SK-N-SH treated with all-trans-retinoic acid at 6 μM for 48 hours (cell line): ENCODE results near the gene SCN1A.

Experiments
- ATAC-seq: fragments of 200-7000 bp; cut with Tn5 transposase; 3 replicates; pipeline ENCODE4 v1.9.1; 2020; ENCODE audit warnings: mild to moderate bottlenecking, moderate library complexity
- BACH2 ChIP-seq: fragments of 250-450 bp; sonication (Bioruptor Pico); IDR thresholded peaks from 2 replicates; pipeline ENCODE4 v1.9.0; 2021; ENCODE audit warnings: mild to moderate bottlenecking, borderline replicate concordance
- CSDC2 ChIP-seq: fragments of 250-450 bp; sonication (Bioruptor Pico); IDR thresholded peaks from 2 replicates; pipeline ENCODE4 v1.5.0; 2020; ENCODE audit warnings: mild to moderate bottlenecking, moderate library complexity
- ESRRG ChIP-seq: fragments of 250-450 bp; sonication (Bioruptor Pico); IDR thresholded peaks from 2 replicates; pipeline ENCODE4 v1.6.1; 2021; ENCODE audit warnings: mild to moderate bottlenecking
- GLIS3 ChIP-seq: fragments of 250-450 bp; sonication (Bioruptor Pico); IDR thresholded peaks from 2 replicates; pipeline ENCODE4 v1.5.0; 2020; ENCODE audit warnings: mild to moderate bottlenecking, moderate library complexity
- ISL1 ChIP-seq: fragments of 250-450 bp; sonication (Bioruptor Pico); IDR thresholded peaks from 2 replicates; pipeline ENCODE4 v2.1.2; 2022; ENCODE audit warnings: mild to moderate bottlenecking, moderate library complexity
- PPARA ChIP-seq: fragments of 250-450 bp; sonication (Bioruptor Pico); IDR thresholded peaks from 2 replicates; pipeline ENCODE4 v1.5.0; 2020; ENCODE audit warnings: mild to moderate bottlenecking, borderline replicate concordance
- RARB ChIP-seq: fragments of 250-450 bp; sonication (Bioruptor Pico); IDR thresholded peaks from 2 replicates; pipeline ENCODE4 v1.8.0; 2021; ENCODE audit warnings: mild to moderate bottlenecking, moderate library complexity
- SNAI2 ChIP-seq: fragments of 250-450 bp; sonication (Bioruptor Pico); IDR thresholded peaks from 2 replicates; pipeline ENCODE4 v1.5.0; 2020; ENCODE audit warnings: mild to moderate bottlenecking, moderate library complexity
- TCF4 ChIP-seq: fragments of 250-450 bp; sonication (Bioruptor Pico); IDR thresholded peaks from 2 replicates; pipeline ENCODE4 v1.8.0; 2021; ENCODE audit warnings: mild to moderate bottlenecking, moderate library complexity, borderline replicate concordance
- ZC3H10 ChIP-seq: fragments of 250-450 bp; sonication (Bioruptor Pico); IDR thresholded peaks from 2 replicates; pipeline ENCODE4 v1.5.1; 2021; ENCODE audit warnings: mild to moderate bottlenecking, moderate library complexity
- ZFP3 ChIP-seq: fragments of 250-450 bp; sonication (Bioruptor Pico); IDR thresholded peaks from 2 replicates; pipeline ENCODE4 v1.5.0; 2020; ENCODE audit warnings: mild to moderate bottlenecking, moderate library complexity
- ZFP30 ChIP-seq: fragments of 450-650 bp; formaldehyde crosslinking; IDR thresholded peaks from 2 replicates; pipeline ENCODE4 v1.5.0; 2022; ENCODE audit warnings: mild to moderate bottlenecking, moderate library complexity
- ZNF565 ChIP-seq: fragments of 450-650 bp; formaldehyde crosslinking; conservative IDR thresholded peaks from 2 replicates; pipeline ENCODE4 v1.5.0; 2020; ENCODE audit warnings: low read depth, mild to moderate bottlenecking, moderate library complexity
- ZNF70 ChIP-seq: fragments of 450-650 bp; formaldehyde crosslinking; IDR thresholded peaks from 2 replicates; pipeline ENCODE4 v1.5.0; 2020; ENCODE audit warnings: mild to moderate bottlenecking, moderate library complexity
- ZNF8 ChIP-seq: fragments of 450-650 bp; formaldehyde crosslinking; IDR thresholded peaks from 2 replicates; pipeline ENCODE4 v1.5.0; 2020; ENCODE audit warnings: mild to moderate bottlenecking, moderate library complexity
- TF ChIP-seq, protein P1 (sequence below): fragments of 250-450 bp; sonication (Bioruptor Pico); IDR thresholded peaks from 2 replicates; pipeline ENCODE4 v1.8.0; 2020; ENCODE audit warnings: mild to moderate bottlenecking, moderate library complexity, borderline replicate concordance
- TF ChIP-seq, protein P2 (sequence below): fragments of 250-450 bp; sonication (Bioruptor Pico); IDR thresholded peaks from 2 replicates; pipeline ENCODE4 v1.5.1; 2020; ENCODE audit warnings: low read depth, mild to moderate bottlenecking, moderate library complexity
- TF ChIP-seq, protein P3 (sequence below): fragments of 250-450 bp; sonication (Bioruptor Pico); IDR thresholded peaks from 2 replicates; pipeline ENCODE4 v1.8.0; 2021; ENCODE audit warnings: low read depth, mild to moderate bottlenecking, moderate library complexity, borderline replicate concordance
- TF ChIP-seq, protein P4 (sequence below): fragments of 250-450 bp; sonication (Bioruptor Pico); IDR thresholded peaks from 2 replicates; pipeline ENCODE4 v1.5.0; 2020; ENCODE audit warnings: mild to moderate bottlenecking, moderate library complexity

The SCN1A gene

DNA sequence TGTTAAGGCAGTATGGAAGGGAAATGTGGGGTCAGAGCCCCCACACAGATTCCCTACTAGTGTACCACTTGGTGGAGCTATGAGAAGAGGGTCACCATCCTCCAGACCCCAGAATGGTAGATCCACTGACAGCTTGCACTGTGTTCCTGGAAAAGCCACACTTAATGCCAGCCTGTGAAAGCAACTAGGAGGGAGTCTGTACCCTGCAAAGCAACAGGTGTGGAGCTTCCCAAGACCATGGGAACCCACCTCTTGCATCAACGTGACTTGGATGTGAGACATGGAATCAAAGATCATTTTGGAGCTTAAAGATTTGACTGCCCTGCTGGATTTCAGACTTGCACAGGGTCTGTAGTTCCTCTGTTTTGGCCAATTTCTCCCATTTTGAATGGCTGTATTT lies 10.8 kb upstream of the SCN1A start:
- no peak for ATAC-seq
- TF ChIP-seq GLIS3 (CRISPR knock-in tag) (no peak), SNAI2 (CRISPR knock-in tag) (no peak)
- TF ChIP-seq, all 23 proteins: peak for 0

DNA sequence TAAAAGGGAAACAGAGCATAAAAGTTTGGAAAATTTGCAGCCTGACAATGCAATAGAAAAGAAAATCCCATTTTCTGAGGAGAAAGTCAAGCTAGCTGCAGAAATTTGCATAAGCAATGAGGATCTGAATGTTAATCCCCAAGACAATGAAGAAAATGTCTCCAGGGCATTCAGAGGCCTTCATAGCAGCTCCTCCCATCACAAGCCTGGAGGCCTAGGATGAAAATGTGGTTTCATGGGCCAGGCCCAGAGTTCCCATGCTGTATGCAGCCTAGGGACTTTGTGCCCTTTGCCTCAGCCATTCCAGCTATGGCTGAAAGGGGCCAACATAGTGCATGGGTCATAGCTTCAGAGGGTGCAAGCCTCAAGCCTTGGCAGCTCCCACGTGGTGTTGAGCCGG lies 10.3 kb upstream of the SCN1A start:
- no peak for ATAC-seq
- TF ChIP-seq ESRRG (CRISPR knock-in tag) (no peak), ZNF70 (CRISPR knock-in tag) (no peak)
- TF ChIP-seq, protein P1, sequence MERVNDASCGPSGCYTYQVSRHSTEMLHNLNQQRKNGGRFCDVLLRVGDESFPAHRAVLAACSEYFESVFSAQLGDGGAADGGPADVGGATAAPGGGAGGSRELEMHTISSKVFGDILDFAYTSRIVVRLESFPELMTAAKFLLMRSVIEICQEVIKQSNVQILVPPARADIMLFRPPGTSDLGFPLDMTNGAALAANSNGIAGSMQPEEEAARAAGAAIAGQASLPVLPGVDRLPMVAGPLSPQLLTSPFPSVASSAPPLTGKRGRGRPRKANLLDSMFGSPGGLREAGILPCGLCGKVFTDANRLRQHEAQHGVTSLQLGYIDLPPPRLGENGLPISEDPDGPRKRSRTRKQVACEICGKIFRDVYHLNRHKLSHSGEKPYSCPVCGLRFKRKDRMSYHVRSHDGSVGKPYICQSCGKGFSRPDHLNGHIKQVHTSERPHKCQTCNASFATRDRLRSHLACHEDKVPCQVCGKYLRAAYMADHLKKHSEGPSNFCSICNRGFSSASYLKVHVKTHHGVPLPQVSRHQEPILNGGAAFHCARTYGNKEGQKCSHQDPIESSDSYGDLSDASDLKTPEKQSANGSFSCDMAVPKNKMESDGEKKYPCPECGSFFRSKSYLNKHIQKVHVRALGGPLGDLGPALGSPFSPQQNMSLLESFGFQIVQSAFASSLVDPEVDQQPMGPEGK = no peak
- TF ChIP-seq, protein P2, sequence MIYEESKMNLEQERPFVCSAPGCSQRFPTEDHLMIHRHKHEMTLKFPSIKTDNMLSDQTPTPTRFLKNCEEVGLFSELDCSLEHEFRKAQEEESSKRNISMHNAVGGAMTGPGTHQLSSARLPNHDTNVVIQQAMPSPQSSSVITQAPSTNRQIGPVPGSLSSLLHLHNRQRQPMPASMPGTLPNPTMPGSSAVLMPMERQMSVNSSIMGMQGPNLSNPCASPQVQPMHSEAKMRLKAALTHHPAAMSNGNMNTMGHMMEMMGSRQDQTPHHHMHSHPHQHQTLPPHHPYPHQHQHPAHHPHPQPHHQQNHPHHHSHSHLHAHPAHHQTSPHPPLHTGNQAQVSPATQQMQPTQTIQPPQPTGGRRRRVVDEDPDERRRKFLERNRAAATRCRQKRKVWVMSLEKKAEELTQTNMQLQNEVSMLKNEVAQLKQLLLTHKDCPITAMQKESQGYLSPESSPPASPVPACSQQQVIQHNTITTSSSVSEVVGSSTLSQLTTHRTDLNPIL (CRISPR knock-in tag) = no peak

DNA sequence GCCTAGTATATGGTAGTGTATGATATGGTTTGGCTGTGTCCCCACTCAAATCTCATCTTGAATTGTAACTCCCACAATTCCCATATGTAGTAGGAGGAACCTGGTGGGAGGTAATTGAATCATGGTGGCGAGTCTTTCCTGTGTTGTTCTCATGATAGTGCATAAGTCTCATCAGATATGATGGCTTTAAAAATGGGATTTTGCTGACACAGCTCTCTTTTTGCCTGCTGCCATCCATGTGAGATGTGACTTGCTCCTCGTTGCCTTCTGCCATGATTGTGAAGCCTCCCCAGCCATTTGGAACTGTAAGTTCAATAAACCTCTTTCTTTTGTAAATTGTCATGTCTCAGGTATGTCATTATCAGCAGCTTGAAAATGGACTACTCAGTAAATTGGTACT lies 9.5 kb upstream of the SCN1A start:
- ATAC-seq = no peak
- TF ChIP-seq, protein P3, sequence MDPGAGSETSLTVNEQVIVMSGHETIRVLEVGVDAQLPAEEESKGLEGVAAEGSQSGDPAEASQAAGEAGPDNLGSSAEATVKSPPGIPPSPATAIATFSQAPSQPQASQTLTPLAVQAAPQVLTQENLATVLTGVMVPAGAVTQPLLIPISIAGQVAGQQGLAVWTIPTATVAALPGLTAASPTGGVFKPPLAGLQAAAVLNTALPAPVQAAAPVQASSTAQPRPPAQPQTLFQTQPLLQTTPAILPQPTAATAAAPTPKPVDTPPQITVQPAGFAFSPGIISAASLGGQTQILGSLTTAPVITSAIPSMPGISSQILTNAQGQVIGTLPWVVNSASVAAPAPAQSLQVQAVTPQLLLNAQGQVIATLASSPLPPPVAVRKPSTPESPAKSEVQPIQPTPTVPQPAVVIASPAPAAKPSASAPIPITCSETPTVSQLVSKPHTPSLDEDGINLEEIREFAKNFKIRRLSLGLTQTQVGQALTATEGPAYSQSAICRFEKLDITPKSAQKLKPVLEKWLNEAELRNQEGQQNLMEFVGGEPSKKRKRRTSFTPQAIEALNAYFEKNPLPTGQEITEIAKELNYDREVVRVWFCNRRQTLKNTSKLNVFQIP = no peak
- TF ChIP-seq PPARA (CRISPR knock-in tag) (no peak), ZC3H10 (no peak), ZNF70 (CRISPR knock-in tag) (no peak), ISL1 (no peak), RARB (CRISPR knock-in tag) (no peak), ESRRG (CRISPR knock-in tag) (no peak), ZFP30 (CRISPR knock-in tag) (no peak), ZNF565 (no peak)
- TF ChIP-seq, protein P1 = no peak
- TF ChIP-seq, protein P2 (CRISPR knock-in tag) = no peak

DNA sequence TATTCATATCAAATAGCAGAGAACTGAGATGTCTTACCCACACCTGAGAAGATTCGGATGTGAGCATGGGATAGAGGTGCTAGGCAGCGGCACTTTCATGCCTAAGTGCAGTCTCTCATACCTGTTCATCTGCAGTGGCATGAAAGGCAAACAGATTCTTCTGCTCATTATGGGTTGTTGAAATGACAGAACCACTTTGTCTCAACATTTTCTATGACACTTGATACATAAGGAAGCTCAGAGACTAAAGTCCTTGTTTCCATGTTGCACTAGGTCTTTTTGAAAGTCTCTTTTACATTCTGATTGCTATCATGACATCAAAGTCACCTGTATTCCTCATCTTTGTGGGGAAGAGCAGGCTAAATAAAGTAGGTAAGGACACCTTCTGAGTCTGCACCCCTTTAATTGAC lies 8.0 kb upstream of the SCN1A start:
- no peak for ATAC-seq
- TF ChIP-seq ZNF70 (CRISPR knock-in tag) (no peak), ZNF565 (no peak), ISL1 (no peak), ZFP3 (no peak), BACH2 (CRISPR knock-in tag) (no peak), RARB (CRISPR knock-in tag) (no peak), SNAI2 (CRISPR knock-in tag) (no peak), ZNF8 (CRISPR knock-in tag) (no peak), CSDC2 (CRISPR knock-in tag) (no peak), TCF4 (CRISPR knock-in tag) (no peak)
- TF ChIP-seq, protein P4, sequence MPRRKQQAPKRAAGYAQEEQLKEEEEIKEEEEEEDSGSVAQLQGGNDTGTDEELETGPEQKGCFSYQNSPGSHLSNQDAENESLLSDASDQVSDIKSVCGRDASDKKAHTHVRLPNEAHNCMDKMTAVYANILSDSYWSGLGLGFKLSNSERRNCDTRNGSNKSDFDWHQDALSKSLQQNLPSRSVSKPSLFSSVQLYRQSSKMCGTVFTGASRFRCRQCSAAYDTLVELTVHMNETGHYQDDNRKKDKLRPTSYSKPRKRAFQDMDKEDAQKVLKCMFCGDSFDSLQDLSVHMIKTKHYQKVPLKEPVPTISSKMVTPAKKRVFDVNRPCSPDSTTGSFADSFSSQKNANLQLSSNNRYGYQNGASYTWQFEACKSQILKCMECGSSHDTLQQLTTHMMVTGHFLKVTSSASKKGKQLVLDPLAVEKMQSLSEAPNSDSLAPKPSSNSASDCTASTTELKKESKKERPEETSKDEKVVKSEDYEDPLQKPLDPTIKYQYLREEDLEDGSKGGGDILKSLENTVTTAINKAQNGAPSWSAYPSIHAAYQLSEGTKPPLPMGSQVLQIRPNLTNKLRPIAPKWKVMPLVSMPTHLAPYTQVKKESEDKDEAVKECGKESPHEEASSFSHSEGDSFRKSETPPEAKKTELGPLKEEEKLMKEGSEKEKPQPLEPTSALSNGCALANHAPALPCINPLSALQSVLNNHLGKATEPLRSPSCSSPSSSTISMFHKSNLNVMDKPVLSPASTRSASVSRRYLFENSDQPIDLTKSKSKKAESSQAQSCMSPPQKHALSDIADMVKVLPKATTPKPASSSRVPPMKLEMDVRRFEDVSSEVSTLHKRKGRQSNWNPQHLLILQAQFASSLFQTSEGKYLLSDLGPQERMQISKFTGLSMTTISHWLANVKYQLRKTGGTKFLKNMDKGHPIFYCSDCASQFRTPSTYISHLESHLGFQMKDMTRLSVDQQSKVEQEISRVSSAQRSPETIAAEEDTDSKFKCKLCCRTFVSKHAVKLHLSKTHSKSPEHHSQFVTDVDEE (CRISPR knock-in tag) = no peak
